ENCODE results near the gene TP73.
A peak's percentile ranks its signal among the peaks of the same experiment; 100 is the strongest.

The TP73 gene

GRCh38 chr1:3654549-3655281 lies 2.4 kb downstream of the TP73 start:
- no peak for DNase-seq

DNA sequence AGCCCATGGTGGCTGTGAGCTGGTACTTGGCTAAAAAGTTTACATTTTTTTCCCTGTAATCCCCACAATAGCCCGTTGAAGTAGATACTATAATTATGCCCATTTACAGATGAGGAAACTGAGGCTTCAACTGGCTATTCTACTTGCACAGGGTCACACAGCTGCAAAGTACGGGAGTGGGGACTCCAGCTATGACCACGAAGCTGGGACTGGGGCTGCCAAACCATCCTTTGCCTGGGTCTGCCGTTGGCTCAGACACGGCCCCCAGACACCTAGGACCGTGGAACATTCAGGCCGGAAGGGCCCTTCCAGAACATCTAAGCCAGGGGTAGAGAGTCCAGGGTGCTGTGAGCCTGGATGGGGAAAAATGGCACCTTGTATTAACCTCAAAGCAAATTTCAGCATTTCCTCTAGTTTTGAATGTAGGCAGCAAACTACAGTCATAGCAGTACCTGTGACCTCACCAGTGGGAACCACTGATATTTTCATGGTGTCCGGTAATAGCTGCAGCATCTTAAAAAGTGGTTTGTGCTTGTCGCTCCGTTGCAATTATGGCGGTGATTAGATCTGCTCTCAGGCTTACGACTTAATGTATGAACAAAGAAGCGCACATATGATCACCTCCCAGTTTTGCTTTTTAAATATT lies 4.3 kb downstream of the TP73 start:
- DNase-seq = no peak

DNA sequence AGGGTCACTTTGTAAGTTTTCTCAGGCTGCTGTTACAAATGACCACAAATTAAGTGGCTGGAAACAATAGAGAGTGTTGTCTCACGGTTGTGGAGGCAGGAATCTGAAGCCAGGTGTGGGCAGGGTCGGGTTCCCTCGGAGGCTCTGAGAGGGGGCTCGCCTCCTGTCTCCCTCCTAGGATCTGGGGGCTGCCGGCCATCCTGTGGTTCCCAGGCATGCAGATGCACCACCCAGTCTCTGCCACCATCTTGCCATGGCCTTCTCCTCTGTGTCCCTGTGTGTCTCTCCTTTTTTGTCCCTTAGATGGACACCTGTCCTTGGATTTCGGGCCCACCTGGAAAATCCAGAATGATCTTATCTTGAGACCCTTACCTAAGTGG lies 4.8 kb downstream of the TP73 start:
- no peak for DNase-seq

- no peak for DNase-seq
These were observed 5.4 kb downstream of the TP73 start for GRCh38 chr1:3657578-3658230.

DNA sequence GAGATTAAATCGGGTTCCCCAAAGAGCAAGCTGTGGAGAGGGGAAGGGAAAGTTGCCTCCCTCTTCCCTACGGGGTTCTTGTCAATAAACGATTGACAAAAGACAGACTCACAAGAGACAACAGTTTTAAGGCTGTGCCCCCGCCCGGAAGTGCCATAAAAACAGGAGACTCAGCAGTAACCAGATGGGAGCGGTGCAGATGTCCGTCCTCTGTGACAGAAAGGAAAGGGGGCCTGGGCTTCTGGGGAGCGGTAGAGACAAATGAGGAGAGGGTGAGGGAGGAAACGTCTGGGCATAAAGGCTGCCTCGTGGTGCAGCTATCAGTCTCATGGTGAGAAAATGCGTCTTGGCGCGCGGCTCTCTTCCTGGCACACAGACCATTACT lies 5.9 kb downstream of the TP73 start:
- DNase-seq = no peak

GRCh38 chr1:3659093-3659492 lies 6.8 kb downstream of the TP73 start:
- DNase-seq = no peak

DNA sequence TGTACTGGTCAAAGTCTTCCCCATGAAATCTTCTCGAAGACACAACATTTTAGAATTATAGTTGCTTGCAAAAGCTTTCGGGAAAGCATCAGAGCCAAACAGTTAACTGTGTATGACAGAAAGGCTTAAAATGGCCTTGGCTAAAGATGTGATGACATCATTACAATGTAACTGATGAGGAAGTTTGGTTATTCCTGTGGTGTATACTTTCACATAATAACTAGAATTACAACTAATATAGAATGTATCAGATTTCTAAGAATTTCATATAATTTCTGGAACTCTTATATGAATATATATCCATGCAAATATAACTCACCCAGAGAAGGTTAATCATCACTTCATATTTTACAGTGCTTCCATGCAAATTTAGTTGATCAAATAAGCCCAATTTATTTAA lies 8.4 kb downstream of the TP73 start:
- DNase-seq = no peak

GRCh38 chr1:3661631-3662030 lies 9.3 kb downstream of the TP73 start:
- DNase-seq = no peak

DNA sequence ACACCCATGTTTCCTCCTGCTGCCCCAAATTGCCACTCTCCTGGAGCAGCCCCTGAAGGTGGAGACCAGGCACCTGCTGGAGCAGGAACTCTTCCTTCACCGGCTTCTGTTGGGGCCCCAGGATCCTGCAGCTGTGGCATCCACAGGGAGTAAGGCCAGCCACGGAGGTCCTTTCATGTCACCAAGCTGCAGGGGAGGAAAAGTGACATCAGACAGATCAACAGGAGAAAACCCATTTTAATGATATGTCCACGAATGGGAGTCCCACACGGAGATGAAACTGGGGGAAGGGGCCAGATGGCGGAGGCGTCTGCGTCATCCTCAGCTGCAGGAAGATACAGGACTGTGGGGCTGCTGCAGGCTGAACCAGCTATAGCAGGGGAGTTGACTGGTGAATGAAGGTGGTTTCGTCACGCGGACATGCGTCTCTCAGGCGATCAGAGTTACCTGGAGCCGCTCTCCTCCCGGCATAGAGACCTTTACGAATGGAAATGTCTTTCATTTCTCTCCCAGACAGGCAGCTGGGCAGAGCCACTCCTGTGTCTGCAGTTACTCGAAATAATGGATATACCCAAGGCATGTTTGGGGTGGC lies 9.9 kb downstream of the TP73 start:
- no peak for DNase-seq

DNA sequence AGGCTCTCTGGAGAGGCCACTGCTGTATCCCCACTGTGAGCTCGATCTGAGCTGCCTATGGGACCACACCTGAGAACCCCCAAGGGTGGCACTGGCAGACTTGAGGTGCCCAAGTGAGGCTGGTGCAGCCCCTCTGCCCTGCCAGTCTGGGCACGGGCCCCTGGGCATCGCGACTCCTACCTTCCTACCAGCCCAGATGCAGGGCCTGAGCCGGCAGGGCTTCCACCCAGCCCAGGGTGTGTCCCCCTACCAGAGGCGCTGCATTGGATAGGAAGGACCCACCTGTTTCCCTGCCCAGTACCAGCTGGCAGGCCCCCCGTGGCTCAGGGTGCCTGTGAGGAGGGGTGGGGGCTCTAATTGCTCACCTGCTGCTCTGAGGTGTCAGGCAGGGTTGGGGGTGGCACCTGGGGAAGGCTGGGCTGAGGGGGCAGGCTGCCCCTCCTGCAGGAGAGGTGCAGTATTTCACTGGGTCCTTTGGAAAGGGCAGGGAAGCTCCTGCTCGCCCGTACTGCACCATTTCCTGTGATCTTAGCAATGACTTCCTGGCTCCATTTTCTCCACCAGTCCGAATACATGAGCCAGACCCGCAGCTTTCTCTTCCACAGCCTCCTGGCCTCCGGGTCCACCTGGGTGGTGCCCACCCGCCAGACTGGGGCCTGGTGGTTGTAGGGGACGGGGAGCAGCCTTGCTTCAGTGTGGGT lies 11.8 kb downstream of the TP73 start:
- DNase-seq = no peak

DNA sequence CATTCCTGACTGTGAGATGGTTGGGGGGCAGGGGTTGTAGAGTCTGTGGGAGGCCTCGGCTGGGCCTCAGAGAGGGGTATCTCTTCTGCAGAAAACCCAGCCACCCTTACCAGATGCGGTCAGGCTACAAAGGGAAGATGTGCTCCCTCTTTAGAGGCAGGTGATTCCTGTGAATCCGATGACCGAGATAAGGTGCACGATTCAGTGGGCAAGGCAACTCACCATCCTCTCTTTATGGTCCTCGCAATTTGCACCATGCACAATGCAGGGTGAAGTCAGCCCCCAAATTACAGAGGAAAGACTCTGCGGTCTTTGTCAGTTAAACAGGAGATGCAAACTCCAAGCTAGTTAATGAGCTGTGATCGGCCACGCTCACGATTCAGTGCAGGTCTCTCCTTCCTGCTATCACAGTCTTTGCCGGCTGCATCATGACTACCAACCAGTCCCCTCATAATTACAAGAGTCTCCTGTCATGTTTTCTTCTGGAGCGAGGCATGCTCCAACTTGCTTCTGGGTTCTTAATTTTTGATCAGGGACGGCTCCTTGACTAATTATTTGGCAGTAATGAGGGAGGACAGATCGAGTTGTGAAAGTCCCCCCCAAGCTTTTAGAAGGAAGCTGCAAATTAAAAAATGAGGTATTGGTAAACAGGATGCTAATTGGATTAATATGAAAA lies 12.5 kb downstream of the TP73 start:
- DNase-seq = no peak

- no peak for DNase-seq
These were observed 15.8 kb downstream of the TP73 start for GRCh38 chr1:3668148-3668547.

DNA sequence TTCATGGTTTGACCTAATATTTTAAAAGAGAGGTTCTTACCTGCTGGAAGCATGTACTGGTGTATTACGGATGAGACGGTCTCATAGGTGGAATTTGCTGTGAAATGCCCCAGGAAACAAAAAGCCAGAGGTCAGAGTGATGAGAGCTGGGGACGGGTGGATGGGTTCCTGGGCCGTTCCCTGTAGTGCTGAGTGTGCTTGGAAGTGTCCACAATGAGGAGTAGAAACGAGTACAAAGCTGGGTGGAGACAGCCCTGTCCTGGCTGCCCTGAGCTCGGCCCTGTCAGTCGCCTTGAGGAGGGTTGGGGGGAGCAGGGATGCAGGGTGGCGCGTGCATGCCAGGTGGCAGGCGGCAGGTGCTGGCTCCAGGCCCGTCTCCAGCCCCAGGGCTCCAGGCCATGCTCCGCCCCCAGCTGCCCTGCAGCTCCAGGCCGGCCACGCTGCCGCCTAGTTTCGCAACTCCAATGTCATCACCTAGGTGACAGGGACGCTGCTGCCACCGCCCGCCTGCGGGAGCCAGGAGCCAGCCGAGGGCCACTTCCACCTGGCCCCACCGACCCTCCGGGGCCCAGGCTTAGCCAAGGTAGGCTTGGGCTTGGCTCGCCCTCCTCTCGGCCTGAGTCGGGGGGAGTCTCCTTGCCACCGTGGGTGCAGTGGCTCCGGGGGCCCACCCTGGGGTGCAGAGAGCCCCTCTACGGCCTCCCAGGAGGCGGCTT lies 16.4 kb downstream of the TP73 start:
- DNase-seq = peak; percentile 56

- no peak for DNase-seq
These were observed 17.1 kb downstream of the TP73 start for GRCh38 chr1:3669421-3669821.

DNA sequence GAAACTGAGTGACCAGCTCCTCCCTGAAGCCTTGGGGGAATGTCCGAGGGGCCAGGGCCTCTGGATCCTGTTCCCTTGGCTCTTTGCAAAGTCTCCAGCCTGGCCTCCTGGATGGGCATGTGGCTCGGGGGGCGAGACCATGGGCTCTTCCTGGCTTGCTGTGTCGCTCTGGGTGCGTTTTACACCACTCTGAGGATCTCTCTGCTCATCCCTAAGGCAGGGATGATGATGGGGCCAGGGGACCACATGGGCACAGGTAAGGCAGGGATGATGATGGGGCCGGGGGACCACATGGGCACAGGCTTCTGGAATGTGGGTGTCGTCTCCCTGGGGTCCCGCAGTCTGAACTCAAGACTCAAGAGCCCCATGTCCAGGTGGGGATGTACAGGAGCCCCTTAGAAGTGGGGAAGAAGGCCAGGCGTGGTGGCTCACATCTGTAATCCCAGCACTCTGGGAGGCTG lies 17.7 kb downstream of the TP73 start:
- DNase-seq = peak; percentile 0

DNA sequence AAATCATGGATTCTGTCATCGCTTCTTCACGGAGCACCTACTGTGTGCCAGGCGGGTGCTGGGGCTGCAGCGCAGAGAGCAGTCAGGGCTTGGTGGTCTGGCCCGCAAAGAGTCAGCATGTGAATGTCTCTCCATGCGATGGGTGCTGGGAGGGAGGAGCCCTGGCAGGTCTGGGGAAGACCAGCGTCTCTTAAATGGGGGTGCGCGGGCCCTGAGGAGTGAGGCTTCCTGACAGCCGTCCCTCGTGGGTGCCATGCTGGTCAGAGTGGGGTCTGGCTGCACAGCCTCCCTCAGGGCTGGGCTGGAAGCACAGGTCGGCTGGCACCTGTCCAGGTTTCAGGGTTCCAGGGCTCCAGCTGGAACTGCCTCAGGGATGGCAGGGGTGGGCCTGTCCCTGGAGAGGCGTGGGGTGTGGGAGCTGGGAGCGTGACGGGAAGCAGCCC lies 18.5 kb downstream of the TP73 start:
- peak; percentile 0 for DNase-seq

DNA sequence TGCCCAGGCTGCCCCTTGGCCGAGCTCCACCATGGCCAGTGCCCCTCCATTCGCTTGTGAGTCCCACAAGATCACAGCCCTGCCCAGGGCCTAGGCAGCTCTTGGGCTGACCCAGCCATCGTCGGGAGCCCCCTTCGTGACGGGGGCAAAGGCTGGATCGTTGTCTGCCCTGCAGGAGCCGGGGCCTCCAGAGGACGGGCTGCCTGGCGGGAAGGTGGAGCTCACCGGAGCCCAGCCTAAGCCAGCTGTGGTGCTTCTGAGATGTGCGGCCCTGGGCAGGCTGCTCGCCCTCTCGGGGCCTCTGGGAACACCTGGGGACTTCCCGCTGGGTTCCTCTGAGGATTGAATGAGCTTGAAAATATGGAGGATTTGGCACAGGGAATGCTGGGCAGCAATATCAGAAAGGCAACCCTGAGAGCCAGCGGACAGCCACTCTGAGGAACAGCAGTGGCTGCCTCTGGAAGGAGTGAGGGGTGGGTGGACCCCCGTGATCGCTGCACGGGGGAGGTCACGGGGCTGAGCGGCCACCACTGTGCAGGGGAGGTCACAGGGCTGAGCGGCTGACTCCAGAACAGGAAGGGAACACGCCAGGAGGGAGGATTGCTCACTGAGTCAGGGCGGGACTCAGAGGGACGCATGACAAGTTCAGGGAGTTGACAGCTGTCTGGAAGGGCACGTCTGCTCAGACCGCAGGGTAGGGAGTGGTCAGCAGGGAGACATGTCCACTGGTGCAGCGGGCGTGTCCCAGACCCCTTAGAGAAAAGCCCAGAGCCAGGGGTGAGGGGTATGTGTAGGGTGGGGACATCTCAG lies 19.3 kb downstream of the TP73 start:
- peak; percentile 0 for DNase-seq

- peak; percentile 0 for DNase-seq
These were observed 20.1 kb downstream of the TP73 start for GRCh38 chr1:3672231-3672970.

DNA sequence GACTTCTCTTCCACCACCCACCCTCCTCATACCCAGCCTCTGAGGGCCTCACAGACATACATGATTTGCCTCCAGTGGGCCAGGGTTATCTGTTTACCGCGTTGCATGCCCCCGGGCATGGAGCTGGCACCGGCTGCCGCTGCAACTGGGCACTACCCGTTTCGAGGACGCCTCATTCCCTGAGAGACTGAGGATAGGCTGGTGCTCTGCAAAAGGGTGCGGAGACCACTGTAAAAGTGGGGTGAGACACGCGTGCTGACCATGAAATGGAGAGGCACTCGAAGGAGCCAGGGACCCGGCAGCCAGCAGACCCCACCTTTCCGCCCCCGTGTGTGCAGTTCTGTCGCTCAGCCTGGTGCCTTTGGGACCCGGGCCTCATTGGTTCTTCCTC lies 20.6 kb downstream of the TP73 start:
- peak; percentile 0 for DNase-seq

All from CD4-positive, alpha-beta T cell treated with Interferon gamma for 1 hour (primary cell).